Lower leg skin (tissue), 4 donors: ENCODE results near the gene FAM53A. TPM values are rescaled to one million over a fixed set of nuclear protein-coding genes. Genes with fewer than 3 reads are reported as not detected.

ENCODE experiments used
- DNase-seq, 2 donors: peaks; one replicate each; pipeline ENCODE4 v3.0.0-alpha.2; 2019; ENCODE audit warnings: low spot score in 2 of 2
- H3K4me3 ChIP-seq: fragments of 200-600 bp; sonication (generic); 2 replicates; pipeline ENCODE4 v1.5.1; 2017; ENCODE audit warnings: mild to moderate bottlenecking, low read depth; ENCODE audit not compliant: poor library complexity, severe bottlenecking
- POLR2A ChIP-seq, 2 donors: fragments of 450-650 bp; IDR thresholded peaks; one replicate each; pipeline ENCODE4 v1.6.1; 2016 to 2017; ENCODE audit warnings: antibody characterized with exemption in 2 of 2, mild to moderate bottlenecking in 1 of 2, moderate library complexity in 1 of 2
- WGBS, 2 donors: methylation state at CpG; one replicate each; pipeline ENCODE4 v1.1.5; 2018; 5-methylcytosine and 5-hydroxymethylcytosine counted together
- intact Hi-C: fragments of 100-400 bp; cut with DNase I; formaldehyde crosslinking; loops from one replicate; pipeline ENCODE4 v1.15.0; 2023; ENCODE audit warnings: low total_unique reads
- total RNA-seq, 4 donors: library from RNA; depleted of rRNA; stranded (reverse); fragments of >200 nt; gene quantifications; one replicate each; pipeline ENCODE4 v1.1.0, GENCODE V29; 2016
- TF ChIP-seq, protein P1 (sequence below), 3 donors: fragments of 450-650 bp; IDR thresholded peaks; one replicate each; pipeline ENCODE4 v1.5.1; 2016; ENCODE audit warnings: antibody characterized with exemption in 3 of 3, mild to moderate bottlenecking in 3 of 3, moderate library complexity in 2 of 3

FAM53A gene
- total RNA-seq, 4 donors from 2014 or later = 1.2 to 7.5 (median 3.7) TPM

DNA sequence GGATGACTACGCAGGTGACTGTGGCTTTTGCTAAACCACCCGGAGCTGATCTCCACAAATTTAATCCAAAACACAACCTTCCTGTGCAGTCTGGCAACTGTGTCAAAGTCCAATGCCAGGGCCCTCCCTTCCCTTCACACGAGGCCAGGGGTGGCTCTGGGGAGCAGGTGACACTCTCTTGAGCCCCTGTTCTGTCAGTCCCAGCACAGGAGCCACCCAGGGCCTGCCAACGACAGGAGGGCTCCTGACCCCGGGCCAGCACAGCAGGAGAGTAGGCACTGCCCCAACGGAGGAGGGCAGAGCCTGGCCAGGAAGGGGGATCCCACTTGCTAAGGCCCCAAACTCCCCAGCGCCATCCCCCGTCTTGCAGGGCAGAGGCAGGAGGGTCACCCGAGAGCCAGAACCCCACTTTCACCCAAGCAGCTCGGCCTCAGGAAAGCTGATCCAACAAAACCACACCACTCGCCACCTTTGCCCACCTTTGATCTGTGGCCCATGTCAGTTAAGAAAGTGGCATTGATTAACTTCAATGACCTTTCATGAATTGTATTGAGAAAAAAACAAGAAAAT lies 44.7 kb downstream of the FAM53A start:
- WGBS, 2 donors = 74 to 77% methylated on average over 8 to 10 of the region's 11 CpGs
- intact Hi-C loops = no loop called here
- no peak overlapping the region for H3K4me3 ChIP-seq
- no peak for DNase-seq
- TF ChIP-seq POLR2A (IDR thresholded peaks at IDR 0.05) = no peak
- TF ChIP-seq, protein P1, sequence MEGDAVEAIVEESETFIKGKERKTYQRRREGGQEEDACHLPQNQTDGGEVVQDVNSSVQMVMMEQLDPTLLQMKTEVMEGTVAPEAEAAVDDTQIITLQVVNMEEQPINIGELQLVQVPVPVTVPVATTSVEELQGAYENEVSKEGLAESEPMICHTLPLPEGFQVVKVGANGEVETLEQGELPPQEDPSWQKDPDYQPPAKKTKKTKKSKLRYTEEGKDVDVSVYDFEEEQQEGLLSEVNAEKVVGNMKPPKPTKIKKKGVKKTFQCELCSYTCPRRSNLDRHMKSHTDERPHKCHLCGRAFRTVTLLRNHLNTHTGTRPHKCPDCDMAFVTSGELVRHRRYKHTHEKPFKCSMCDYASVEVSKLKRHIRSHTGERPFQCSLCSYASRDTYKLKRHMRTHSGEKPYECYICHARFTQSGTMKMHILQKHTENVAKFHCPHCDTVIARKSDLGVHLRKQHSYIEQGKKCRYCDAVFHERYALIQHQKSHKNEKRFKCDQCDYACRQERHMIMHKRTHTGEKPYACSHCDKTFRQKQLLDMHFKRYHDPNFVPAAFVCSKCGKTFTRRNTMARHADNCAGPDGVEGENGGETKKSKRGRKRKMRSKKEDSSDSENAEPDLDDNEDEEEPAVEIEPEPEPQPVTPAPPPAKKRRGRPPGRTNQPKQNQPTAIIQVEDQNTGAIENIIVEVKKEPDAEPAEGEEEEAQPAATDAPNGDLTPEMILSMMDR (IDR thresholded peaks at IDR 0.05) = no peak

DNA sequence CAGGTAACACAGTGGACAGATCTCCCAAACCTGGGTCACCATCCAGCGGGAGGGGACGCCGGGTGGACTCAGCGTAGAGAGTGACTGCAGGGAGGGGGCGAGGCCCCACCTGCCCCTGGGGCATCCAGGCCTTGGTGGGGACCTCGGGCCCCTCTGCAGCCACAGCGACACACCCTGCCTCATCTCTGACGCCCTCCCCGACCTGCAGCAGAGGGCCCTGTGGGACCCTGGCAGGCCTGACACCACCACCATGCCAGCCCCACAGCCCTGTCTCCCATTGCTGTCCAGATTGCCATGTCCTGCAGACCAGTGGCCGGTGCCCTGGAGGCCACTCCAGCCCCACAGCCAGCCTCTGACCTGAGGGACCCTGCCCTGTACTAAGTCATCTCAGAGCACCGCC lies 45.2 kb downstream of the FAM53A start:
- no peak overlapping the region for H3K4me3 ChIP-seq
- DNase-seq = no peak
- TF ChIP-seq, protein P1 (IDR thresholded peaks at IDR 0.05) = no peak
- no peak for TF ChIP-seq POLR2A (IDR thresholded peaks at IDR 0.05)
- WGBS, 2 donors = 83 to 88% methylated on average over 9 to 11 of the region's 11 CpGs
- intact Hi-C loops = no loop called here

DNA sequence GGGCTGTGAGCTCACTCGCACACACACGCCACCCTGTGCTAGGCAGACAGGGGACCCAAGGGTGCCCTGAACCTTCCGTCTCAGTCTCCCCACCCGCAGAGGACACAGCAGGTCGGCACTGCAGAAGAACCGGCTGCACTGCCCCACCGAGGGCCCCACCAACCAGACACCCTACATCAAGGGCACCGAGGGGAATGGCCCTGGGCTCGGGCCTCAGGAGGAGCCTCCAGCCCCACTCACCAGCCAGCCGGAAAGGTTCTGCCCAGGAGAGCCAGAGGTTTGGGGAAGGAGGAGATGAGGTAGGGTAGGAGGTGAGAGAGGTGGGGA lies 45.9 kb downstream of the FAM53A start:
- 77 to 91% methylated on average over 2 to 10 of the region's 10 CpGs for WGBS, 2 donors
- no peak for DNase-seq
- no peak overlapping the region for H3K4me3 ChIP-seq
- no peak for TF ChIP-seq POLR2A (IDR thresholded peaks at IDR 0.05)
- TF ChIP-seq, protein P1 (IDR thresholded peaks at IDR 0.05) = no peak
- intact Hi-C loops = no loop called here

DNA sequence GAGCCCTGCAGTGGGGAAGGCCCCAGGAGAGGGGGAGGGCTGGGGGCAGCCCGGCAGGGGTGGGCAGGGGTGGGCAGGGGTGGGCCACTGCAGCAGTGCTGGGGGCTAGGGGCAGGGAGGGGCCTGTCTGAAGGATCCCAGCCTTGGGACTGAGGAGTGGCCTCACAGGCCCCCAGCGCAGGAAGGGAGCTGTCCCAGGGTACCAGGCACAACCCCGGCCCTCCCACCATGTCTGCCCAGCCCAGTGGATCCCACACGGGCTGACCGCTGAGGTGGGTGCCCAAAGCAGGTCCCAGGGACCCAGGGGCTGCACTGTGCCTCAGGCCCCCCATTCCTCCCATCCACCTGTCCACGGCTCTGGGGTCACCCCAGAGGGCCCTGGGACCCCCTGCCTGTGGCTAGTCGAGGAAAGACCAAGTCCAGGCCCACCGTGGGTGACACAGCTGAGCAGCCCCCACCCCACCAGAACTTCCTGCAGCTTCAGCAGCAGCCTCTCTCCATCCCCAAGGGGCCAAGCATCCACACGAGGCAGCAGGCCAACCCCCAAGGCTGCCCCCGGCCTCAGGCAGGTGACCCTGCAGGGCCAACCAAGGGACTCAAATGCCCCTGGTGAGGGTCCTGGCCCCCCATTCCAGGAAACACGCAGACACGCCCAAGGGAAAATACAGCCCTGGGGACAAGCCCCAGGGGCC lies 46.4 kb downstream of the FAM53A start:
- TF ChIP-seq POLR2A (IDR thresholded peaks at IDR 0.05) = no peak
- TF ChIP-seq, protein P1 (IDR thresholded peaks at IDR 0.05) = no peak
- WGBS, 2 donors = 78 to 80% methylated on average over 7 to 11 of the region's 12 CpGs
- intact Hi-C loops = no loop called here
- no peak overlapping the region for H3K4me3 ChIP-seq
- no peak for DNase-seq

DNA sequence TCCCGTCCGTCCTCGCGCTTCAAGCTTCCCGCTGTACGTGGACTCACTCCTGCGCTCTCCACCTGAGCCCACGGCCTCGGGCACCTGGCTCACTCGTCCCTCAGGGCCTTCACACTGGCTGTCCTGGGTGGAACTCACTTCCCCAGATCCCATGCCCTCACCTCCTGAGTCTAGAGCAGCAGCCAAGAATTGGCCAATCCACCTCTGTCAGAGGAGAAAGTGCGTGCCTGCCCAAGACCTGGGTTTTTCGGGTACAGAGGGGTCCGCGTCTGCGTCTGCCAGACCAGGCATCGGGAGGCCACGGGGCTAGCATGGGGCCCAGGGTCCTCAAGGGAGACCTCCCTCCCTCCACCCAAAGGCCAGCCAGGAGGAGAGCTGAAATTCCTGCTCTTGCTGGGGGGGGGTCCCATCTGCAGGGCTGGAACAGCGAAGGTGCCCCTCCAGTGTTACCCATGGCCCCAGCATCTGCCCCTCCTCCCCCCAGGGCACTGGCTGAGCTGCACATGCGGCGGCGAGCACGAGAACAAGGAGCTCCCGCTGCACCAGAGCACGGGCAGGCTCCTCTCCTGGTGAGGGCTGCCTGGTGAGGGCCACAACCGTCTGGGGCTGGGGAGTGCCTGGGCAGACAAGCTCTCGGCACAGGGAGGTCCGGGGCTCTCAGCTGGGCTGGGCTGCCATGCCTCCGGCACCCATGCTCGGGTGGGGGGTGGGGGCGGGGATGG lies 47.5 kb downstream of the FAM53A start:
- intact Hi-C loops = no loop called here
- 88 to 93% methylated on average over 24 to 30 of the region's 30 CpGs for WGBS, 2 donors
- no peak overlapping the region for H3K4me3 ChIP-seq
- DNase-seq = no peak
- TF ChIP-seq, protein P1 (IDR thresholded peaks at IDR 0.05) = no peak
- TF ChIP-seq POLR2A (IDR thresholded peaks at IDR 0.05) = no peak
